DMS79 (cell line): ENCODE data around the gene REPIN1.

Source experiments
- DNase-seq: peaks from one replicate; lab custom pipeline; 2025; lab: John Stamatoyannopoulos, UW

Gene REPIN1

GRCh38 chr7:150360363-150361058, 8.1 kb upstream of the REPIN1 start:
- no peak for DNase-seq

DNA sequence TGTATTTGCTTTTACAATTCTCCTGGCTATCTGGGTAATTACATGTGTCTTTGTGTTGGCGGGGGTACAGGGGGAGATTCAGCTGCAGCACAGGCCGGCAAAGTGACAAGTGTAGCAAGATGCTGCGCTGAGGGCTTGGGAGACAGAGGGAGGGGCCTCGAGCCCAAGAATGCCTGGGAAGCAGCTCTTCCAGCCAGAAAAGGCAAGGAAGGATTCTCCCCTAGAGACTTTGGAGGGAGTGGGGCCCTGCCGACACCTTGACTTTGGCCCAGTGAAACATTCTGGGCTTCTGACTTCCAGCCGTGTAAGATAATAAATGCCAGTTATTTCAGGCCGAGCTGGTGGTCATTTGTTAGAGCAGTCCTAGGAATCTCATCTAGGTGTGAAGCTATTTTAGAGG, 7.2 kb upstream of the REPIN1 start:
- DNase-seq, result no peak

DNA sequence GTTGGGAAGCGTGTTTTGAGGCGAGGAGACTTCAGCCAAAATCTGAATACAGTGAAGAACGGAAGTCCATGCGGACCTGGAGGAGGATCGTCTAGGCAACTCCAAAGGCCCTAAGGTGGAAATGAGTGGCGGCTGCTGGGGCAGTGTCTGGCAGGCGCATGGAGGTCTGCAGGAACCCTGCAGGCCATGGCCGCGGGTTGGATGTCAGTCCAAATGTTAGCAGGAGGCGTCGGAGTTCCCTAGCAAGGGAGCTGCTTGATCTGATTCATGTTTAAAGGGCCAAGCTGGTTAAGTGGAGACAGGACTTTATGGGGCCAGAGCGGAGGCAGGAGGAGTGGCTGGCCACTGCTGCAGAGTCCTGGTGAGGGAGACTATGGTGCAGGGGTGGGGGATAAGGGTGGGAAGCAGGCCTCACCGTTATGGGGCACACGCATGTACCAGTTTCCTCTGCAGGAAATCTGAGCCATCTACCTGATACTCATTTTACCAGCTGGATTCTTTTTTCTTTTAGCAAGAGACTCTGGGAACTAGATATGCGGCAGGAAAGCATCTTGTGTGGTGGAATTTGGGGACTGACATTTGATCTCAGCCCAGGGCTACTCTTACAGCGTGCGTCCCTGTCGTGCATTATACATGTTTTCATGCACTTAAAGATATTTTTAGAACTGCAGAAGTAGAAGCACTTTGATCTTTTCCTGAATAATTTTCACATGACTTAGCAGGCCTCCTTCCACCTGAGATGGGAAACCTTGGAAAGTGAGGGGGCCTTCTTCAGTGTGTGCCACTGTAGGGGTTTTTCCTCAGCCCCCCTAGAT, 6.6 kb upstream of the REPIN1 start:
- DNase-seq, result no peak

GRCh38 chr7:150363370-150363769, 5.3 kb upstream of the REPIN1 start:
- no peak for DNase-seq

DNA sequence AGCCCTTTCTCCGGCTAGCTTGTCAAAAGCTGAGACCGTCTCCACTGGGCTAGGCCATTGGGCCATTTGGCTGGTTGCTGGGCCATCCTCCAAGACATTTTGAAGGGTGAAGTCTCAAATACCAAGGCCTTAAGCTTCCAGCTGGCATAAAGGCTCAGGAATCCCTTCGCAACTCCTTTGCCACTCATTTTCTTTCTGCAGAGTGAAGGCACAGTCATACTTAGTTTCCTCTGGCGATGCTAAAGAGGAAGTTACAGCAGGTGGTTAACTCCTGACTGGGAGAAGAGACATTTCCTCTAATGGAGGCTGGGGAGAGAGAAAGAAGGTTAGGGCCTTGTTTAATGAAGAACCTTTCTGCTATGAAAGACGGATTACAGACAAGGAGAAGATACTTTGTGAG, 4.8 kb upstream of the REPIN1 start:
- DNase-seq, result no peak

GRCh38 chr7:150365194-150365593, 3.4 kb upstream of the REPIN1 start:
- DNase-seq, result no peak

DNA sequence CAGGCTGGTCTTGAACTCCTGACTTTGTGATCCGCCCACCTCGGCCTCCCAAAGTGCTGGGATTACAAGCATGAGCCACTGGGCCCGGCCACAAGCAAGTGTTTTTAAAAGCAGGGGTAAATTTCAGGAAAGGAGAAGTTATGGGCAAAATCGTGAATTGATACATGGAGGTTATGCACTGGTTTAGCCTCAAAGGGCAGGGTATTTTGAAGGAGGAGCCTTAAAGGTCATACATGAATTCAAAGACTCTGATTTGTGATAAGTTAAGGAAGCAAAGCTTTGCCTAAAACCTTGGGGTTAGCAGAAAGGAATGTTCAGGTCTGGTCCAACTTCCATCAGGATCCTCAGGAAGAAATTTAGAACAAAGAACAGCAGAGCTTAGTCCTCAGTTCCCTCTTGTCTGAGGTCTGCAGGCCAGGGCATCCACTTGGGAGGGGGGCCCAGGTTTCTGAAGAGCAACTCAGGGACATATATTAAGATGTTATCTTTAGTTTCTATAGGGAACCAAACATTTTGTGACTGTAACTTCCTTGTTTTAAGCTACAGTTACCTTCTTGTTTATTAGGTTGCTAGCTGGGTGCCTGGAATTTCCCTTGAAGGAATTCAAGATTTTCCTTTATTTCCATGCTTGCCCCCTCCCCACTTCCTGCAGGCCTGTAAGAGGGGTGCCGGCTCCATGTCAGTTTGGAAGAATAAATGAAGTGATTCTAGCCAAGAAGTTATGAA, 2.8 kb upstream of the REPIN1 start:
- no peak for DNase-seq

DNA sequence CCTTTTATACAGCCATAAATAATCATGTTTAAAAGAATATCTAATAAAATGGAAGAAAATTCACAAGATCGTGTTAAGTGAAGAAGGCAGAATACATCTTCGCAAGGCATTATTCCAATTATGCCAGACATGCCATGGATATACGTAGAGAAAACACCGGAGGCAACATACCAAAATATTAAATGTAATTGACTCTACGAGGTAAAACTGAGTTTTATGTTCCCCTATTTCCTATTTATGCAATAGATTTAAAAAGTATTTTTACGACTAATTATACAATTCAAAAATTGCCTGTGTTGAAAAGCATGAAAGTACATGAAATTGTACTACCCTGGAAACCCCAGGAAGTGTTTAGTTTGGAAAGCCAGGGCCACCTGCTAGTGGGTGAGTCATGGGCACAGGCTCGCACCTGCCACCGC, 936 bp upstream of the REPIN1 start:
- no peak for DNase-seq

DNA sequence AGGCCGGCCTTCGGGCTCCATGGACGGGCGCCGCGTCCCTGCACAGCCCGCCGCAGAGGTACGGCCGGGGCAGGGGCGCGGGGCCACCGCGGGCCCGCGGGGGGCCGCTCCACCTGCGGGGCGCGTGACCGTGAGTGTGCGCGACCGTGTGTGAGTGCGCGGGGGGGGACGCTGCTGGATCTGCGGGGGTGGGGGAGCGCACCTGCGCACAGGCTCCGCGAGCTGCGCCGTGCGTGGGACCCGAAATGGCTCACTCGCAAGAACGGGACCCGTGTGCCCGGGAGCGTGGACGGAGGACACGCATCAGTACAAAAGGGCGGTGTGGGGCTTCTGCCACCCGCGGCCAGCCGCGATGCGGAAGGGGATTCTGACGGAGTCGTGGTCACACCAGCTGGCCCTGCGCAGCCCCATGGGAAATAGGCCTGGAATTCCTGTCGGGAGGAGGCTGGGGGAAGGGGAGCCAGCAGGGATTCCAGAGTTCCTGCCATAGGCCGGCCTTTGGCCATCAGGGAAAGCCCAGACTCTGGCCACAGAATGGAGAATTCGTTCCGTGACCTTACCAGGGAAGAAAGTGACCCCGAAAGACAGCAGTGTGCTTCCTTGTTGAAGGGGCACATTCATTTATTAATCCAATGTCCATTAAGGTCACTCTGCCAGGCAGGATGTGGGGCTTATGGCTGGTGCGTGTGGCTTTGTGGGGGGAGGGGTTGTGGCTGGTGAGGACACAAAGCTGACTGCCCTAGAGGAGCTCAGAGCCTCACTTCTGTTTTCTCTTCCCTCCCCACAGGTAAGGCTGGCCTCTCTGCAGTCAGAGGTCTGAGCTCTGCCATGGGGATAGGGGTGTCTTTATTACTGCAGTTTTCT, 494 bp downstream of the REPIN1 start:
- DNase-seq, result peak; percentile 23

GRCh38 chr7:150369748-150370501, 1.3 kb downstream of the REPIN1 start:
- DNase-seq, result no peak

- no peak for DNase-seq
These were observed 2.0 kb downstream of the REPIN1 start for GRCh38 chr7:150370612-150371071.

DNA sequence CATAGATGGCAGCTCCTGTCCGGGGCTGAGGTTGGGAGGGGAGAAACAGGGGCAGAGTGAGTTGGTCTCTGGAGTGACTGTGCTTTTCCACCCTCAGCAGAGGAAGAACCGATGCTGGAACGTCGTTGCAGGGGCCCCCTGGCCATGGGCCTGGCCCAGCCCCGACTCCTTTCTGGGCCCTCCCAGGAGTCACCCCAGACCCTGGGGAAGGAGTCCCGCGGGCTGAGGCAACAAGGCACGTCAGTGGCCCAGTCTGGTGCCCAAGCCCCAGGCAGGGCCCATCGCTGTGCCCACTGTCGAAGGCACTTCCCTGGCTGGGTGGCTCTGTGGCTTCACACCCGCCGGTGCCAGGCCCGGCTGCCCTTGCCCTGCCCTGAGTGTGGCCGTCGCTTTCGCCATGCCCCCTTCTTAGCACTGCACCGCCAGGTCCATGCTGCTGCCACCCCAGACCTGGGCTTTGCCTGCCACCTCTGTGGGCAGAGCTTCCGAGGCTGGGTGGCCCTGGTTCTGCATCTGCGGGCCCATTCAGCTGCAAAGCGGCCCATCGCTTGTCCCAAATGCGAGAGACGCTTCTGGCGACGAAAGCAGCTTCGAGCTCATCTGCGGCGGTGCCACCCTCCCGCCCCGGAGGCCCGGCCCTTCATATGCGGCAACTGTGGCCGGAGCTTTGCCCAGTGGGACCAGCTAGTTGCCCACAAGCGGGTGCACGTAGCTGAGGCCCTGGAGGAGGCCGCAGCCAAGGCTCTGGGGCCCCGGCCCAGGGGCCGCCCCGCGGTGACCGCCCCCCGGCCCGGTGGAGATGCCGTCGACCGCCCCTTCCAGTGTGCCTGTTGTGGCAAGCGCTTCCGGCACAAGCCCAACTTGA, 2.7 kb downstream of the REPIN1 start:
- no peak for DNase-seq

- DNase-seq, result no peak
These were observed 3.3 kb downstream of the REPIN1 start for GRCh38 chr7:150371996-150372270.

GRCh38 chr7:150372271-150373048, 3.8 kb downstream of the REPIN1 start:
- no peak for DNase-seq

- DNase-seq, result peak; percentile 88
These were observed 4.6 kb downstream of the REPIN1 start for GRCh38 chr7:150373049-150373801.

GRCh38 chr7:150374026-150374425, 5.4 kb downstream of the REPIN1 start:
- DNase-seq, result no peak

GRCh38 chr7:150374472-150374871, 5.8 kb downstream of the REPIN1 start:
- DNase-seq, result no peak

GRCh38 chr7:150375662-150376521, 7.3 kb downstream of the REPIN1 start:
- no peak for DNase-seq
